Measurements from ENCODE around the gene PAK6.
A peak's percentile ranks its signal among the peaks of the same experiment; 100 is the strongest.

Gene PAK6

GRCh38 chr15:40312370-40313158 lies 73.7 kb downstream of the PAK6 start:
- no peak for DNase-seq

GRCh38 chr15:40313531-40314398 lies 74.9 kb downstream of the PAK6 start:
- DNase-seq: peak; percentile 63

GRCh38 chr15:40314723-40315276 lies 75.9 kb downstream of the PAK6 start:
- DNase-seq: no peak

- DNase-seq: no peak
These were observed 78.1 kb downstream of the PAK6 start for GRCh38 chr15:40316931-40317330.

- DNase-seq: no peak
These were observed 78.7 kb downstream of the PAK6 start for GRCh38 chr15:40317580-40317979.

GRCh38 chr15:40320409-40320808 lies 81.5 kb downstream of the PAK6 start:
- no peak for DNase-seq

- DNase-seq: peak; percentile 83
These were observed 82.1 kb downstream of the PAK6 start for GRCh38 chr15:40320931-40321371.

GRCh38 chr15:40322531-40323238 lies 83.8 kb downstream of the PAK6 start:
- no peak for DNase-seq

GRCh38 chr15:40323239-40323952 lies 84.5 kb downstream of the PAK6 start, which contains the start of gene INAFM2:
TSS of gene INAFM2 (plus strand) at chr15:40323692. CDS start at chr15:40324056, 364 bp downstream.
- peak; percentile 88 for DNase-seq

- DNase-seq: no peak
These were observed 85.4 kb downstream of the PAK6 start for GRCh38 chr15:40323953-40324937.

- no peak for DNase-seq
These were observed 86.3 kb downstream of the PAK6 start for GRCh38 chr15:40325188-40325587.

GRCh38 chr15:40325700-40326099 lies 86.8 kb downstream of the PAK6 start:
- no peak for DNase-seq

Data from NCI-H1436 (cell line).